Thoracic aorta endothelial cell (primary cell): ENCODE data around the gene RNU6-9. TPM values are rescaled to one million over a fixed set of nuclear protein-coding genes. Genes with fewer than 3 reads are reported as not detected.

Source experiments
- small RNA-seq: library from RNA; depleted of rRNA; stranded (forward); fragments of <200 nt; gene quantifications from one replicate; pipeline ENCODE3, GENCODE V24; 2012
- total RNA-seq: library from RNA; depleted of rRNA; stranded (reverse); fragments of >200 nt; gene quantifications from 2 replicates; pipeline ENCODE4 v1.2.3, GENCODE V29; 2012

Gene RNU6-9
- not detected in 2 replicates for total RNA-seq

DNA sequence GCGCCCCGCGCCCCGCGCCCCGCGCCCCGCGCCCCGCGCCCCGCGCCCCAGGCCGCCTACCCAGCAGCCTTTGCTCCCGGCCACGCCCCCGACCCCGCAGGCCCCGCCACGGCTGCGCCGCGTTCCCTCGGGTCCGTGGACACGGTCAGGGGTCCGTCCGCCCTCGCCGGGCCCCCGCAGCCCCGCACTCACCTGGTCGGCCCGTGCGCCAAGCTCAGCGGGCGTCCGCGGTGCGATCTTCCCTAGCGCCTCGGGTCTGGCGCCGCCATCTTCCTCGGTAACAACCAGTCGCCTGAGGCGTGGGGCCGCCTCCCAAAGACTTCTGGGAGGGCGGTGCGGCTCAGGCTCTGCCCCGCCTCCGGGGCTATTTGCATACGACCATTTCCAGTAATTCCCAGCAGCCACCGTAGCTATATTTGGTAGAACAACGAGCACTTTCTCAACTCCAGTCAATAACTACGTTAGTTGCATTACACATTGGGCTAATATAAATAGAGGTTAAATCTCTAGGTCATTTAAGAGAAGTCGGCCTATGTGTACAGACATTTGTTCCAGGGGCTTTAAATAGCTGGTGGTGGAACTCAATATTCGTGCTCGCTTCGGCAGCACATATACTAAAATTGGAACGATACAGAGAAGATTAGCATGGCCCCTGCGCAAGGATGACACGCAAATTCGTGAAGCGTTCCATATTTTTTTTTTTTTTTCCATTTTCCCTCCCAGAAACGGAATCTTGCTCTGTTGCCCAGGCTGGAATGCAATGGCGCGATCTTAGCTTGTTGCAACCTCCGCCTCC is at the start of gene RNU6-9, which contains the start of gene MED16:
Gene RNU6-9, plus strand, starts transcription at position 591 of the 796 bp plus-strand sequence.
Gene MED16, minus strand, starts transcription at position 294 of the 796 bp plus-strand sequence. CDS start 2,056 bp downstream, outside the sequence.

DNA sequence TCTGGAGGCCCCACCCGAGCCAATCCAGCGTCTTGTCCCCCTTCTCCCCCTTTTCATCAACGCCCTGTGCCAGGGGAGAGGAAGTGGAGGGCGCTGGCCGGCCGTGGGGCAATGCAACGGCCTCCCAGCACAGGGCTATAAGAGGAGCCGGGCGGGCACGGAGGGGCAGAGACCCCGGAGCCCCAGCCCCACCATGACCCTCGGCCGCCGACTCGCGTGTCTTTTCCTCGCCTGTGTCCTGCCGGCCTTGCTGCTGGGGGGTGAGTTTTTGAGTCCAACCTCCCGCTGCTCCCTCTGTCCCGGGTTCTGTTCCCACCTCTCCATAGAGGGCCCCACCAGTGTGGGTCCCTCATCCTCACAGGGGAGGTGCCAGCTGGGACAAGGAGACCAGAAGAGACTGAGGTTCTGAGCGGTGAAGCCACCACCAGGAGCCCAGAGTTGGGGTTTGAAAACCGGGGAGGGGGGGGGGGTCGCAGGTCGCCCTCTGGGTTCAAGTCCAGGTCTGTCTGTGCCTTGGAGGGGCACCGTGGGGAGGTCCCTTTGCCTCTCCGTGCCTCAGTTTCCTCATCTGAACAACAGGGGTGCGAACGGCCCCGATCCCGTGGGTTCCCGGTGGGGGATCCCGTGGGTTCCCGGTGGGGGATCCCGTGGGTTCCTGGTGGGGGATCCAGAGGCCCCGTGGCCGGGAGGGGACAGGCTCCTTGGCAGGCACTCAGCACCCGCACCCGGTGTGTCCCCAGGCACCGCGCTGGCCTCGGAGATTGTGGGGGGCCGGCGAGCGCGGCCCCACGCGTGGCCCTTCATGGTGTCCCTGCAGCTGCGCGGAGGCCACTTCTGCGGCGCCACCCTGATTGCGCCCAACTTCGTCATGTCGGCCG is 40.9 kb upstream of the RNU6-9 start, which contains the start of gene ELANE:
Gene ELANE, plus strand, starts transcription at position 168 of the 878 bp plus-strand sequence. Its CDS starts 26 bp downstream, at position 194.

DNA sequence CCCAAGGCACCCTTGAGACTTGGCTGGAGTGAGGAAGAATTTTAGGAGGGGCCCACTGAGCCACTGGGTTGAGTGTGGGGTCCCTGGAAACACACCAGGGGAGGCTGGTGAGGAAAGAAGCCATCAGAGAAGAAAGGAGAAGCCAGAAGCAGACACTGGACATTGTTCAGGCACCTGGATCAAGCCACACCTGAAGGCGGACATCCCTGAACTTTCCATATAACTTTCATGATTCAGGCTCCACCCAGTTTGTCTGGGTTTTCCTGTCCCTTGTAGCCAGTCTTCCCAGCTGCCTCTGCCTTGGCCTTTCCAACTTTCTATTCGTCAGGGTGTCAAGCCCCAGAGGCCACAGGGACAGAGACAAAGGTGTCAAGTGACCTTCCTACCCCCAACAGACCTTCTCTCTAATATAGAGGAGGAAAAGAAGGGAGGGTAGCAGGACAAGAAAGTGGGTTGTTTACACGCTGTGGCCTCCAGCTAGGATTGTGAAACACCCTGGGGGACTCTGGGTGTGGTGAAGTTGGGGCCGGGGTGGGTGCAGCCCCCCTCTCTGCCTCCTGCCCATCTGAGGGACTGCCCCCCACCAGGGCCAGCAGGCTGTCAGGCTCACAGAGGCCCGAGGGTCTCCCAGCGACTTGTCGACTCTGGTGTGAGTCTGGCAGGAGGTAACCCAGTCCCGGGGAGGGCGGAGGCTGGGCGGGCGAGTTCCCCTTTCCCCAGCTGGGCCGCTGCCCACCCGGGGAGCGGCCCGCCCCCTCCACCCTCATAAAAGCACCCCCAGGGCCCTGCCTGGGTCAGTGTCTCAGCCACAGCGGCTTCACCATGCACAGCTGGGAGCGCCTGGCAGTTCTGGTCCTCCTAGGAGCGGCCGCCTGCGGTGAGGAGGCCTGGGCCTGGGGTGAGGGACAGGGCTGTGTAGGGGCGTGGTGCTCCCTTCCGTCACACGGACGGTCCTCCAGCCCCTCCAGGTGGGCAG is 34.1 kb upstream of the RNU6-9 start, which contains the start of gene CFD:
Gene CFD, plus strand, starts transcription at position 797 of the 976 bp plus-strand sequence. Its CDS starts 26 bp downstream, at position 823.

DNA sequence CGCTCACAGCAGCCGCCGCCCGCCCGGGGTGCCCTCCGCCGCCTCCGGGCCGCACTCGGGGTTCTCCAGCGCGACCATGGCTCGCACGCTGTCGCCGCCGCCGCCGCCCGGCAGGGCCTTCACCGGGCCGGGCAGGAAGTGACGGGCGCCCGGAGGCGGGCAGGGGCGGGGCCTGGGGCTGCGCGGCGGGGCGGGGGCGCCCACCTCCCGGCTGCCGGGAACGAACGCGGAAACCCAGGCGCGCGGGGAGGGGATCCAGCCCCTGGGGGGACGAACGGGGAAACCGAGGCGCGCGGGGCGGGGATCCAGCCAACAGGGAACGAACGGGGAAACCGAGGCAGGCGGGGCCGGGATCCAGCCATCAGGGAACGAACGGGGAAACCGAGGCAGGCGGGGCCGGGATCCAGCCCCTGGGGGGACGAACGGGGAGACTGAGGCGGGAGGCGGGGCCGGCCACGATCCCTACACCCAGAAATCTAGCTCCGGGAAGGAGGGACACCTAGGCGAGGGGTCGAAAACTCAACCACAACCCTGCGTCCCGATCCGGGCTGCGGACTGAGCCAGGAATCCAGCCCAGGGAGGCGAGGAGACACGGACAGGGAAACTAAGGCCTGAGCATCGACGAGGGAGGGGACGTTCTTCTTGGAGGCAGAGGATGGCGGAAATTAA is 19.9 kb downstream of the RNU6-9 start, which contains the start of gene R3HDM4:
Gene R3HDM4, minus strand, starts transcription at position 140 of the 669 bp plus-strand sequence. Its CDS starts 62 bp downstream, at position 78.

DNA sequence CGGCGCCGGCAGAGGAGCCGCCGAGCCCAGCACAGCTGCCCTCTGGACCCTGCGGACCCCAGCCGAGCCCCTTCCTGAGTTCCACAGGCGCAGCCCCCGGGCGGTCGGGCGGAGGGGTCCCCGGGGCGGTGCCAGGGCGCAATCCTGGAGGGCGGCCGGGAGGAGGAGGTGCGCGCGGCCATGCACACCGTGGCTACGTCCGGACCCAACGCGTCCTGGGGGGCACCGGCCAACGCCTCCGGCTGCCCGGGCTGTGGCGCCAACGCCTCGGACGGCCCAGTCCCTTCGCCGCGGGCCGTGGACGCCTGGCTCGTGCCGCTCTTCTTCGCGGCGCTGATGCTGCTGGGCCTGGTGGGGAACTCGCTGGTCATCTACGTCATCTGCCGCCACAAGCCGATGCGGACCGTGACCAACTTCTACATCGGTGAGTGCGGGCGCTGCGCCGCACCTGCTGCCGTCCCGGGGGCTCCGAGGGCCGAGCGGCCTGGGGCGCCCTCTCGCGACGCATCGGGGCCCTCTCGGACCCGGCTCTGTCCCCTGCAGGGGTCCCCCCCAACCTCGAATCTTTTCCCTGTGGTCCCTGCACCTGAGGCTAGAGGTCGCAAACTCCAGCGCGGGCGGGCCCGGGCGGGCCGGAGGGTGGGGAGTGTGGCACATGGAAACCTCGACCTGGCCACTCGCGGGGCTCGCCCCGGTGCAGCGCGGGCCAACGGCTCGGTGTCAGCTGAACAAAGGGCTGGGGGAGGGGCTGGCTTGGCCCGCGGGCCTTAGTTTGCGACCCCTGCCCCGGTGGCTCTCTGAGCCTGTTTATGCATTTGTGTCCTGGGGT is 24.3 kb downstream of the RNU6-9 start, which contains the start of gene KISS1R:
Gene KISS1R, plus strand, starts transcription at position 11 of the 829 bp plus-strand sequence. Its CDS starts 170 bp downstream, at position 181.

DNA sequence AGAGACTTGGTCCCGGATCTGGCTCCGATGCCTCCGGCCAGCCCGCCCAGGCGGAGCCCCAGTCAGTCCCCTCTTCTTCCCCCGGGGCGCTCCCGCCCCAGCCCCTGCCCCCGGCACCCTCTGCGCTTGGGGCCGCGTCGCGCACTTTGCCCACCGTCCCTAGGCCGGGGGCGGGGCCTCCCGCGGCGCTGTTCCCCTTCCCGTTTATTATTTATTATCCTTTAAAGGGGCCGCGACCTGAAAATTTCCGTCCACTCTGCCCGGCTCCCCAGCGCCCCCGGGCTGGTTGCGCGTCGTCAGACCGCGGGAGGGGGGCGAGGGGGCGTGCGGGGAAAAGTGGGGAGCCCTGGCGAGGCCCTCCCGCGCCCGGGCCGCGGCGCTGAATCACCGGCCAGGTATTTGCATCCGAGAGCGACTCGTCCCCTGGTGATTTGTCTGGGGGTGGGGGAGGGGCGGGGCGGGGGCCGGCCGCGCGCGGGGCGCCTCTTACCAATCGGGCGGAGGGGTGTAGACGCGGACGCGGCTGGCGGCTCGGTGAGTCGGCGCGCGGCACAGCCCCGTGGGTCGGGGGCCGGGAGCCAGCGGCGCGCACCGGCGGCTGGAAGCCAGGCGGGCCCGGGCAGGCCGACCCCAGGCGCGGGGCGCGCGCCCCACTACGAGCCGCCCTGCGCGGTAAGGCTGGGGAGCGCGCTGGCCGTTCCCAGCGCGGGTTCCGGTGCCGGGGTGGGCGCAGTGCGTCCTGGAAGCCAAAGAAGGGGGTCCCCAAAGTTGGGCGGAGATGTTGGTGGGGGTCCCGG is 32.4 kb downstream of the RNU6-9 start, which contains the start of gene ARID3A:
Gene ARID3A, plus strand, starts transcription at position 510 of the 797 bp plus-strand sequence. CDS start 3,494 bp downstream, outside the sequence.

Small RNA genes within 50 kb of the gene (small RNA-seq; reads per million reads assigned to genes)
- 7.8 reads per million, percentile 89 among the genes with 10 or more reads in this experiment for gene RNU6-9

Other genes starting within 250 kb of the RNU6-9 start
- 43.8 and 46.2 TPM in 2 replicates for gene RNF126, start 230.3 kb upstream of the RNU6-9 start, total RNA-seq
- gene FSTL3, start 217.1 kb upstream of the RNU6-9 start, total RNA-seq = 9.3 and 21.8 TPM in 2 replicates
- gene PRSS57, start 198.0 kb upstream of the RNU6-9 start, total RNA-seq = not detected in 2 replicates
- gene PALM, start 184.5 kb upstream of the RNU6-9 start, total RNA-seq = 6.5 and 9.8 TPM in 2 replicates
- gene MISP, start 142.4 kb upstream of the RNU6-9 start, total RNA-seq = 0.13 TPM in 1 of 2 replicates, not detected in the other
- gene PTBP1, start 96.0 kb upstream of the RNU6-9 start, total RNA-seq = 200 and 249 TPM in 2 replicates
- 0.07 and 0.40 TPM in 2 replicates for gene PLPPR3, start 71.5 kb upstream of the RNU6-9 start, total RNA-seq
- gene AZU1, start 65.6 kb upstream of the RNU6-9 start, total RNA-seq = not detected in 2 replicates
- not detected in 2 replicates for gene PRTN3, start 52.5 kb upstream of the RNU6-9 start, total RNA-seq
- not detected in 2 replicates for gene ELANE, start 41.2 kb upstream of the RNU6-9 start, total RNA-seq
- gene CFD, start 33.8 kb upstream of the RNU6-9 start, total RNA-seq = 1.1 and 2.3 TPM in 2 replicates
- 25.5 and 29.4 TPM in 2 replicates for gene MED16, start 297 bp upstream of the RNU6-9 start, total RNA-seq
- 20.1 and 26.1 TPM in 2 replicates for gene R3HDM4, start 19.7 kb downstream of the RNU6-9 start, total RNA-seq
- not detected in 2 replicates for gene KISS1R, start 23.8 kb downstream of the RNU6-9 start, total RNA-seq
- gene ARID3A, start 32.6 kb downstream of the RNU6-9 start, total RNA-seq = 6.9 and 10.0 TPM in 2 replicates
- 47.2 and 65.5 TPM in 2 replicates for gene WDR18, start 90.9 kb downstream of the RNU6-9 start, total RNA-seq
- gene GRIN3B, start 106.9 kb downstream of the RNU6-9 start, total RNA-seq = 0.43 and 0.80 TPM in 2 replicates
- 61.7 and 66.5 TPM in 2 replicates for gene TMEM259, start 127.6 kb downstream of the RNU6-9 start, total RNA-seq
- gene RNU6-2, start 128.0 kb downstream of the RNU6-9 start, total RNA-seq = not detected in 2 replicates
- 140 and 181 TPM in 2 replicates for gene CNN2, start 133.1 kb downstream of the RNU6-9 start, total RNA-seq
- 4.1 and 6.2 TPM in 2 replicates for gene ABCA7, start 146.6 kb downstream of the RNU6-9 start, total RNA-seq
- 6.8 and 12.9 TPM in 2 replicates for gene ARHGAP45, start 173.7 kb downstream of the RNU6-9 start, total RNA-seq
- 82.4 and 139 TPM in 2 replicates for gene POLR2E, start 201.9 kb downstream of the RNU6-9 start, total RNA-seq
- 226 and 365 TPM in 2 replicates for gene GPX4, start 210.5 kb downstream of the RNU6-9 start, total RNA-seq